ENCODE results near the gene MAP4K2. TPM values are rescaled to one million over a fixed set of nuclear protein-coding genes. Genes with fewer than 3 reads are reported as not detected.

Gene MAP4K2
- total and polyA plus RNA-seq, 2 of the 8 experiments (the other 6 are each of a cell fraction or from before 2014, with no cell fraction given), result 20.1 to 20.7 TPM

DNA sequence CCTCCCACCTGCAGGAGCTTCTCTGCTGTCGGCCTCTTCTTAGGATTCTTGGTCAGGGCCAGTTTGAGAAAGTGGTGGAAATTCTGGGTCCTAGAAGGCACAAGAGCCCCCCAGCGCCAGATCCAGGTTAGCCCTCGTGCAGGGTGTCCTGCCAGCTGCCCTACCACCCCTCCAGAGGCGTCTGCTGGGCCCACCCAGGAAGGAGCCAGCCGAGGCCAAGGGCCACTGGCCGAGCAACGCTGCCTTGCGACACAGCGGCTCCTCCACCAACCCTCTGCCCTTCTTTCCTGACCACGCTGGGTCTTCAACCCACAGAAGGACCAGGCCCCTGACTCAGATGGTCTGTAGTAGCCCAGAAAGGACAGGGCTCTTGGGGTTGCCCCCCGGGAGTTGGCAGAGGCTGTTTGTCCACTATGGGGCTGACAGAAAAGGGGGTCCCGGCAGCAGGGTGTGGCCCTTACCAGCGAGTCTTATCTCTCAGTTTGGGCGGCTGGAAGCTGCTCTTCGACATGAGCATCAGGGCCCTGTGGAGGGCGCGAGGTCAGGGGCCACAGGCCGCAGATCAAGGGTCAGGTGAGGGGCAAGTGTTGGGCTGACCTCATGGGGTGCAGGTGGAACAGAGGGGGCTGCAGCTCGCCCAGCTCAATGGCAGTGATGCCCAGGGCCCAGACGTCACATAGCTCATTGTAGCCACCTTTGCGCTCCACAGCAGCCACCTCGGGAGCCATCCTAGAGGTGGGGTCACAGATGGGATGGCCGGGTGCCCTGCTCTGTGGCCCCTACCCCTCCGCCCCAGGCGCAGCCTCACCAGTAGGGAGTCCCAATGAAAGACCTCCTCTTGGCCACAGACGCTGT lies 2.5 kb downstream of the MAP4K2 start (continued):
- TF ChIP-seq CHD7 (IDR thresholded peaks at IDR 0.05; ENCODE audit: insufficient replicate concordance, low read length), result no peak
- TF ChIP-seq NANOG (IDR thresholded peaks at IDR 0.05; ENCODE audit: insufficient read depth, low read depth, low read length, poor library complexity, severe bottlenecking), result no peak
- TF ChIP-seq KDM1A (IDR thresholded peaks at IDR 0.05; ENCODE audit: borderline replicate concordance, low read length), result no peak
- no peak for TF ChIP-seq HDAC6 (IDR thresholded peaks at IDR 0.05; ENCODE audit: low read depth, low read length)
- no peak for TF ChIP-seq SIX5 (IDR thresholded peaks at IDR 0.05; ENCODE audit: low read depth, low read length)

All from H1 (cell line).